ENCODE results near the gene PDE1A.

DNA sequence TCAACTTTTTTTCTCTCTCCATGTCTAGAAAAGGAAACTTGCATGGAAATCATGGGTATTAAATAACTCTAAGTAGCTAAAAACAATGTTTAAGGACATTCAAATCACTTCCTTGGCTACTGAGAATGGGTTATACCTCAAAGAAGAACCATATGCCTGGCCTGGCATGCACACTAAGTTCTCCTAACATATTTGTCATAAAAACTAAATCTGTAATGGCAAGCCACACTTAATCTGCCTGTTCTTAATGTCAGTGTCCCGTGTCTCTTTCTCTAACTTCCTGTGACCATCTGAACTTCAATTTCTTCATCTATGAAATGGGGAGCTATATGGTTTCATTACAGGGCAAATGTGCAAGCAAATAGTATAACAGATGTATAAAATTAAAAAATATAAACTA is 11.1 kb downstream of the PDE1A start:
- TF ChIP-seq, protein P1, sequence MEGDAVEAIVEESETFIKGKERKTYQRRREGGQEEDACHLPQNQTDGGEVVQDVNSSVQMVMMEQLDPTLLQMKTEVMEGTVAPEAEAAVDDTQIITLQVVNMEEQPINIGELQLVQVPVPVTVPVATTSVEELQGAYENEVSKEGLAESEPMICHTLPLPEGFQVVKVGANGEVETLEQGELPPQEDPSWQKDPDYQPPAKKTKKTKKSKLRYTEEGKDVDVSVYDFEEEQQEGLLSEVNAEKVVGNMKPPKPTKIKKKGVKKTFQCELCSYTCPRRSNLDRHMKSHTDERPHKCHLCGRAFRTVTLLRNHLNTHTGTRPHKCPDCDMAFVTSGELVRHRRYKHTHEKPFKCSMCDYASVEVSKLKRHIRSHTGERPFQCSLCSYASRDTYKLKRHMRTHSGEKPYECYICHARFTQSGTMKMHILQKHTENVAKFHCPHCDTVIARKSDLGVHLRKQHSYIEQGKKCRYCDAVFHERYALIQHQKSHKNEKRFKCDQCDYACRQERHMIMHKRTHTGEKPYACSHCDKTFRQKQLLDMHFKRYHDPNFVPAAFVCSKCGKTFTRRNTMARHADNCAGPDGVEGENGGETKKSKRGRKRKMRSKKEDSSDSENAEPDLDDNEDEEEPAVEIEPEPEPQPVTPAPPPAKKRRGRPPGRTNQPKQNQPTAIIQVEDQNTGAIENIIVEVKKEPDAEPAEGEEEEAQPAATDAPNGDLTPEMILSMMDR (IDR thresholded peaks at IDR 0.05), result no peak
- TF ChIP-seq EP300 (IDR thresholded peaks at IDR 0.05; ENCODE audit: low read depth) (no peak), POLR2A (IDR thresholded peaks at IDR 0.05) (no peak), POLR2AphosphoS5 (IDR thresholded peaks at IDR 0.05) (no peak)
